Muscle of leg (tissue), 11 donors: Measurements from ENCODE around the gene MYO1E. TPM values are rescaled to one million over a fixed set of nuclear protein-coding genes. Genes with fewer than 3 reads are reported as not detected.
"Not testable (repeated sequence)": the region's sequence is repeated elsewhere in the genome, so short reads cannot be mapped to it uniquely, and the experiment has no call there.

Experiments
- DNase-seq: peaks from one replicate; pipeline ENCODE4 v3.0.0; 2013
- H3K27ac ChIP-seq: one replicate; pipeline ENCODE4 v1.5.1; 2013; ENCODE audit warnings: mild to moderate bottlenecking, low read length, control low read depth
- H3K27me3 ChIP-seq: one replicate; pipeline ENCODE4 v1.6.1; 2013; ENCODE audit warnings: low read length; ENCODE audit not compliant: control insufficient read depth, insufficient read depth
- H3K36me3 ChIP-seq: one replicate; pipeline ENCODE4 v1.6.1; 2013; ENCODE audit warnings: low read length; ENCODE audit not compliant: control insufficient read depth, insufficient read depth
- H3K4me1 ChIP-seq: one replicate; pipeline ENCODE4 v1.6.1; 2013; ENCODE audit warnings: low read length; ENCODE audit not compliant: control insufficient read depth, insufficient read depth
- H3K4me3 ChIP-seq: one replicate; pipeline ENCODE4 v1.5.1; 2013; ENCODE audit warnings: low read length, control low read depth
- H3K9me3 ChIP-seq: replicated peaks from 2 replicates; pipeline ENCODE4 v1.6.1; 2013; ENCODE audit warnings: low read depth, low read length; ENCODE audit not compliant: control insufficient read depth
- WGBS: methylation state at CpG from one replicate; pipeline ENCODE4 v1.1.5; 2013; ENCODE audit warnings: missing lambda C conversion rate; ENCODE audit not compliant: insufficient coverage; 5-methylcytosine and 5-hydroxymethylcytosine counted together
- polyA plus RNA-seq, 8 donors: library from polyadenylated mRNA; unstranded; fragments of 120-200 nt; gene quantifications; one replicate each; pipeline versions ENCODE4 v1.2.1 to v1.2.3, GENCODE V29; 2013; ENCODE audit warnings: inconsistent platforms in 1 of 8, low replicate concordance in 1 of 8; ENCODE audit not compliant: insufficient read length in 8 of 8, insufficient read depth in 1 of 8
- total RNA-seq: library from RNA; stranded (reverse); fragments of 120-200 nt; gene quantifications from one replicate; pipeline ENCODE4 v1.2.4, GENCODE V29; 2013

Gene MYO1E
- total and polyA plus RNA-seq, 9 donors, result 30.2 to 44.0 (median 36.1) TPM

GRCh38 chr15:59339252-59339672, 33.4 kb downstream of the MYO1E start:
- no peaks in the 10 kb centered on the region for H3K36me3 ChIP-seq
- H3K4me1 ChIP-seq, result peaks cover 2% of the 10 kb centered on the region
- H3K27me3 ChIP-seq, result no peaks in the 10 kb centered on the region
- no peaks in the 10 kb centered on the region for H3K9me3 ChIP-seq
- H3K4me3 ChIP-seq, result no peak overlapping the region
- DNase-seq, result no peak
- H3K27ac ChIP-seq, result no peak overlapping the region
- WGBS, result 83% methylated on average over 1 of the region's 3 CpGs

GRCh38 chr15:59338414-59338813, 34.3 kb downstream of the MYO1E start:
- no peak overlapping the region for H3K27ac ChIP-seq
- no peaks in the 10 kb centered on the region for H3K9me3 ChIP-seq
- no peak for DNase-seq
- H3K27me3 ChIP-seq, result no peaks in the 10 kb centered on the region
- peaks cover 2% of the 10 kb centered on the region for H3K4me1 ChIP-seq
- H3K36me3 ChIP-seq, result no peaks in the 10 kb centered on the region
- WGBS, result no CpG with 5 or more reads among the region's 1 CpG
- no peak overlapping the region for H3K4me3 ChIP-seq

GRCh38 chr15:59336725-59337124, 35.9 kb downstream of the MYO1E start:
- WGBS, result 100% methylated on average over 2 of the region's 4 CpGs
- not testable (repeated sequence) for H3K36me3 ChIP-seq, DNase-seq, H3K27ac ChIP-seq, H3K4me1 ChIP-seq, H3K27me3 ChIP-seq, H3K9me3 ChIP-seq, H3K4me3 ChIP-seq

- no peak overlapping the region for H3K4me3 ChIP-seq
- WGBS, result 61% methylated on average over 6 of the region's 10 CpGs
- H3K27me3 ChIP-seq, result no peaks in the 10 kb centered on the region
- no peaks in the 10 kb centered on the region for H3K36me3 ChIP-seq
- H3K9me3 ChIP-seq, result no peaks in the 10 kb centered on the region
- peak; percentile 65 for DNase-seq
- no peak overlapping the region for H3K27ac ChIP-seq
- H3K4me1 ChIP-seq, result peaks cover 2% of the 10 kb centered on the region
These were observed 37.4 kb downstream of the MYO1E start for GRCh38 chr15:59335207-59335786.

GRCh38 chr15:59334076-59334415, 38.6 kb downstream of the MYO1E start:
- WGBS, result 79% methylated on average over 2 of the region's 3 CpGs
- H3K27ac ChIP-seq, result no peak overlapping the region
- H3K4me1 ChIP-seq, result peaks cover 4% of the 10 kb centered on the region
- H3K27me3 ChIP-seq, result no peaks in the 10 kb centered on the region
- no peaks in the 10 kb centered on the region for H3K9me3 ChIP-seq
- no peaks in the 10 kb centered on the region for H3K36me3 ChIP-seq
- DNase-seq, result no peak
- no peak overlapping the region for H3K4me3 ChIP-seq

GRCh38 chr15:59333401-59334075, 39.1 kb downstream of the MYO1E start:
- Histone ChIP-seq H3K9me3 (no peaks in the 10 kb centered on the region), H3K4me1 (peaks cover 4% of the 10 kb centered on the region)
- WGBS, result 93% methylated on average over 4 of the region's 6 CpGs

GRCh38 chr15:59332009-59332408, 40.7 kb downstream of the MYO1E start:
- DNase-seq, result no peak
- Histone ChIP-seq H3K27ac (no peak overlapping the region), H3K4me1 (peaks cover 4% of the 10 kb centered on the region), H3K36me3 (no peaks in the 10 kb centered on the region), H3K4me3 (no peak overlapping the region), H3K27me3 (no peaks in the 10 kb centered on the region), H3K9me3 (no peaks in the 10 kb centered on the region)
- no CpG with 5 or more reads among the region's 5 CpGs for WGBS

More at GRCh38 chr15:59333401-59334075, 39.1 kb downstream of the MYO1E start:
- Histone ChIP-seq H3K4me3 (no peak overlapping the region), H3K27me3 (no peaks in the 10 kb centered on the region), H3K27ac (no peak overlapping the region), H3K36me3 (no peaks in the 10 kb centered on the region)
- DNase-seq, result no peak

- no peak for DNase-seq
- WGBS, result 88% methylated on average over 6 of the region's 8 CpGs
- no peaks in the 10 kb centered on the region for H3K36me3 ChIP-seq
- H3K4me1 ChIP-seq, result peaks cover 3% of the 10 kb centered on the region
- no peaks in the 10 kb centered on the region for H3K27me3 ChIP-seq
- H3K27ac ChIP-seq, result no peak overlapping the region
- no peaks in the 10 kb centered on the region for H3K9me3 ChIP-seq
- no peak overlapping the region for H3K4me3 ChIP-seq
These were observed 42.0 kb downstream of the MYO1E start for GRCh38 chr15:59330649-59331048.

GRCh38 chr15:59329570-59330350, 42.9 kb downstream of the MYO1E start:
- 43% methylated on average over 1 of the region's 6 CpGs for WGBS
- peak; percentile 63 for DNase-seq
- no peaks in the 10 kb centered on the region for H3K27me3 ChIP-seq
- no peaks in the 10 kb centered on the region for H3K9me3 ChIP-seq
- H3K4me3 ChIP-seq, result no peak overlapping the region
- H3K4me1 ChIP-seq, result peaks cover 2% of the 10 kb centered on the region
- no peaks in the 10 kb centered on the region for H3K36me3 ChIP-seq
- no peak overlapping the region for H3K27ac ChIP-seq

GRCh38 chr15:59329091-59329490, 43.6 kb downstream of the MYO1E start:
- no peak for DNase-seq
- WGBS, result 86% methylated on average over 1 of the region's 4 CpGs
- H3K36me3 ChIP-seq, result no peaks in the 10 kb centered on the region
- H3K9me3 ChIP-seq, result no peaks in the 10 kb centered on the region
- H3K4me3 ChIP-seq, result no peak overlapping the region
- no peaks in the 10 kb centered on the region for H3K27me3 ChIP-seq
- no peak overlapping the region for H3K27ac ChIP-seq
- peaks cover 2% of the 10 kb centered on the region for H3K4me1 ChIP-seq
